Measurements from ENCODE around the gene WWOX. TPM values are rescaled to one million over a fixed set of nuclear protein-coding genes. Genes with fewer than 3 reads are reported as not detected.

WWOX gene
- total RNA-seq, 4 donors from 2014 or later, result 135 to 209 (median 159) TPM

GRCh38 chr16:78783570-78784079, 684.2 kb downstream of the WWOX start:
- WGBS, 2 donors, result 73 to 87% methylated on average over 4 of the region's 4 CpGs
- no peak for DNase-seq
- H3K27me3 ChIP-seq, result no peaks in the 10 kb centered on the region
- no peak for TF ChIP-seq POLR2A (IDR thresholded peaks at IDR 0.05)
- TF ChIP-seq CTCF (IDR thresholded peaks at IDR 0.05), result no peak
- no peaks in the 10 kb centered on the region for H3K4me1 ChIP-seq
- no peaks in the 10 kb centered on the region for H3K36me3 ChIP-seq
- H3K4me3 ChIP-seq (replicated peaks in 1 of 3), result no peak overlapping the region
- intact Hi-C loops (cut with DNase I), result no loop called here
- no peaks in the 10 kb centered on the region for H3K9me3 ChIP-seq
- no peak overlapping the region for H3K27ac ChIP-seq

- H3K27ac ChIP-seq, result no peak overlapping the region
- H3K4me3 ChIP-seq (replicated peaks in 1 of 3), result no peak overlapping the region
- no peaks in the 10 kb centered on the region for H3K9me3 ChIP-seq
- H3K36me3 ChIP-seq, result no peaks in the 10 kb centered on the region
- intact Hi-C loops (cut with DNase I), result no loop called here
- 91 to 92% methylated on average over 6 of the region's 6 CpGs for WGBS, 2 donors
- TF ChIP-seq CTCF (IDR thresholded peaks at IDR 0.05), result no peak
- no peak for TF ChIP-seq POLR2A (IDR thresholded peaks at IDR 0.05)
- no peak for DNase-seq
- no peaks in the 10 kb centered on the region for H3K4me1 ChIP-seq
- H3K27me3 ChIP-seq, result no peaks in the 10 kb centered on the region
Measured at GRCh38 chr16:78784771-78785170, 685.3 kb downstream of the WWOX start.

GRCh38 chr16:78785218-78785617, 685.8 kb downstream of the WWOX start:
- Histone ChIP-seq H3K27me3 (no peaks in the 10 kb centered on the region), H3K36me3 (no peaks in the 10 kb centered on the region), H3K9me3 (no peaks in the 10 kb centered on the region), H3K4me3 (replicated peaks in 1 of 3) (no peak overlapping the region), H3K4me1 (no peaks in the 10 kb centered on the region), H3K27ac (no peak overlapping the region)
- DNase-seq, result no peak
- intact Hi-C loops (cut with DNase I), result no loop called here
- 85 to 87% methylated on average over 3 of the region's 3 CpGs for WGBS, 2 donors
- TF ChIP-seq POLR2A (IDR thresholded peaks at IDR 0.05) (no peak), CTCF (IDR thresholded peaks at IDR 0.05) (no peak)

- Histone ChIP-seq H3K9me3 (no peaks in the 10 kb centered on the region), H3K4me1 (no peaks in the 10 kb centered on the region), H3K27me3 (no peaks in the 10 kb centered on the region), H3K27ac (no peak overlapping the region), H3K36me3 (no peaks in the 10 kb centered on the region), H3K4me3 (replicated peaks in 1 of 3) (no peak overlapping the region)
- TF ChIP-seq CTCF (IDR thresholded peaks at IDR 0.05) (no peak), POLR2A (IDR thresholded peaks at IDR 0.05) (no peak)
- intact Hi-C loops (cut with DNase I), result no loop called here
- WGBS, 2 donors, result 59 to 67% methylated on average over 3 of the region's 3 CpGs
- DNase-seq, result no peak
Measured at GRCh38 chr16:78786635-78787034, 687.2 kb downstream of the WWOX start.

- Histone ChIP-seq H3K4me3 (replicated peaks in 1 of 3) (no peak overlapping the region), H3K9me3 (no peaks in the 10 kb centered on the region), H3K27ac (no peak overlapping the region), H3K4me1 (no peaks in the 10 kb centered on the region), H3K36me3 (no peaks in the 10 kb centered on the region), H3K27me3 (no peaks in the 10 kb centered on the region)
- WGBS, 2 donors, result 95 to 100% methylated on average over 2 of the region's 2 CpGs
- intact Hi-C loops (cut with DNase I), result no loop called here
- TF ChIP-seq POLR2A (IDR thresholded peaks at IDR 0.05) (no peak), CTCF (IDR thresholded peaks at IDR 0.05) (no peak)
- DNase-seq, result no peak
Measured at GRCh38 chr16:78788276-78788675, 688.8 kb downstream of the WWOX start.

Data from thyroid gland (tissue), 4 donors.